ENCODE data around the gene FLNB. TPM values are rescaled to one million over a fixed set of nuclear protein-coding genes. Genes with fewer than 3 reads are reported as not detected.
A peak's percentile ranks its signal among the peaks of the same experiment; 100 is the strongest.

The FLNB gene
- total RNA-seq, 1 donor from 2014 or later: 72.9 TPM

DNA sequence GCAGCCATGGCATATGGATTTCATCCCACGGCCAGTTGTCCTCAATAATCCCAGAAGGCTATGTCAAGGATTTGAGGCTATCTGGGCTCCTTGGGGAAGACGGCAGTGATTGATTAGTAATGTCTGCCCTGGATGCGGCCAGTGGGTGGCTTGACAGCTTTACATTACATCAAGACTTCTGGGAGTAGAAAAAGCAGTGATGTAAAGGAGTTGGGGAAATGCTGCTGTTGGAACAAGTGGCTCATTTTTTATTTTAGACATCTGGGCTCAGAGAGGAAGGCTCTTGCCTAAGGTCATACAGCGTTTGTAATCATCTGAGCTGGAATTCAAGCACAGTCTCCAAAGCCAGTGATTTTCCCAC, 94.1 kb downstream of the FLNB start:
- no peak overlapping the region for H3K4me3 Mint-ChIP-seq (ENCODE audit: unreplicated experiment)
- H3K27ac Mint-ChIP-seq (ENCODE audit: unreplicated experiment): peak overlapping the region; percentile 12
- TF ChIP-seq, protein P1, sequence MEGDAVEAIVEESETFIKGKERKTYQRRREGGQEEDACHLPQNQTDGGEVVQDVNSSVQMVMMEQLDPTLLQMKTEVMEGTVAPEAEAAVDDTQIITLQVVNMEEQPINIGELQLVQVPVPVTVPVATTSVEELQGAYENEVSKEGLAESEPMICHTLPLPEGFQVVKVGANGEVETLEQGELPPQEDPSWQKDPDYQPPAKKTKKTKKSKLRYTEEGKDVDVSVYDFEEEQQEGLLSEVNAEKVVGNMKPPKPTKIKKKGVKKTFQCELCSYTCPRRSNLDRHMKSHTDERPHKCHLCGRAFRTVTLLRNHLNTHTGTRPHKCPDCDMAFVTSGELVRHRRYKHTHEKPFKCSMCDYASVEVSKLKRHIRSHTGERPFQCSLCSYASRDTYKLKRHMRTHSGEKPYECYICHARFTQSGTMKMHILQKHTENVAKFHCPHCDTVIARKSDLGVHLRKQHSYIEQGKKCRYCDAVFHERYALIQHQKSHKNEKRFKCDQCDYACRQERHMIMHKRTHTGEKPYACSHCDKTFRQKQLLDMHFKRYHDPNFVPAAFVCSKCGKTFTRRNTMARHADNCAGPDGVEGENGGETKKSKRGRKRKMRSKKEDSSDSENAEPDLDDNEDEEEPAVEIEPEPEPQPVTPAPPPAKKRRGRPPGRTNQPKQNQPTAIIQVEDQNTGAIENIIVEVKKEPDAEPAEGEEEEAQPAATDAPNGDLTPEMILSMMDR (IDR thresholded peaks at IDR 0.05): no peak
- no peak for DNase-seq (ENCODE audit: extremely low spot score, unreplicated experiment)
- no peaks in the 10 kb centered on the region for H3K9me3 Mint-ChIP-seq (ENCODE audit: unreplicated experiment)
- H3K4me1 Mint-ChIP-seq (ENCODE audit: unreplicated experiment): no peaks in the 10 kb centered on the region
- no peaks in the 10 kb centered on the region for H3K27me3 Mint-ChIP-seq (ENCODE audit: unreplicated experiment)
- H3K36me3 Mint-ChIP-seq (ENCODE audit: unreplicated experiment): peaks cover 44% of the 10 kb centered on the region

DNA sequence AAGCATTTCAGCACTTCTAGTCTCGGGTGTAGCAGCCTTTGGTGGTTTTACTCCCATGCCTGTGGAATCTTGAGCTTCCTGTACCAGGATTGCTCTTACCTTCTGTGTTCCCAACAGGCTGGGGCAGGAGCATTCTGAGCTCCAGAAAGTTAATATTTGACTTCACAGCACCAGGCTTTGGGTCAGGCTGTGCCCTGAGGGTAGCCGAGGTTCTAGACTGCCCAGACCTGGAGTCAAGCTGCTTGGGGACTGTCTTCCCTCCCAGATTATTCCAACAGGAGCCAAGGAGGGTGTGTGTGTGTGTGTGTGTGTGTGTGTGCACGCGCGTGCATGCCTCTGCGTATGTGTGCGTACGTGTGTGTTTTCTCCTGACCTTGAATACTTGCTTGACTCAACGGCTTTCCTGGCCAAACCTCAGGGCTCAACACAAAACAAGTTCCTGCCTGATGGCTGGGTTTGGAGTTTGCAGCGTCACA, 94.8 kb downstream of the FLNB start:
- Mint-ChIP-seq H3K27ac (ENCODE audit: unreplicated experiment) (no peak overlapping the region), H3K36me3 (ENCODE audit: unreplicated experiment) (peaks cover 42% of the 10 kb centered on the region), H3K9me3 (ENCODE audit: unreplicated experiment) (no peaks in the 10 kb centered on the region), H3K4me3 (ENCODE audit: unreplicated experiment) (no peak overlapping the region), H3K27me3 (ENCODE audit: unreplicated experiment) (no peaks in the 10 kb centered on the region), H3K4me1 (ENCODE audit: unreplicated experiment) (no peaks in the 10 kb centered on the region)
- TF ChIP-seq, protein P1 (IDR thresholded peaks at IDR 0.05): no peak
- DNase-seq (ENCODE audit: extremely low spot score, unreplicated experiment): no peak

DNA sequence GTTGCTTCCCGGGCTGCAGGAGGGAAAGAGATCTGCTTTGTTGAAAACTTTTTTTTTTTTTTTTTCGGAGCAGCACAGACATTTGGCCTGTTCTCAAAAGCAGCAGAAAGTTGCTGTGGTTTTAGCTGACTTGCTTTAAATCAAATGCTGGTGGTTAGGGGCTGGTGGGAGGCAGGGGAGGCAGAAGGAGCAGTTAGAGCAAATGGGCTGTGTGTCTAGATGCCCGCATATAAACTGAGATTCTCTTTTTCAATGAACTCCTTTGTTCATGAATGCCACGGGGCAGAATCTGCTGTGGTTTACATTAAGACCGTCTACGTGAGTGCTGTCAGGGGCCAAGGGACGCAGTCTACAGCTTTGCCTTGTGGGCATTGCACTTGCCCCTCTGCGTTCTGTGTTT, 95.9 kb downstream of the FLNB start:
- Mint-ChIP-seq H3K27ac (ENCODE audit: unreplicated experiment) (no peak overlapping the region), H3K4me1 (ENCODE audit: unreplicated experiment) (no peaks in the 10 kb centered on the region), H3K27me3 (ENCODE audit: unreplicated experiment) (no peaks in the 10 kb centered on the region), H3K4me3 (ENCODE audit: unreplicated experiment) (no peak overlapping the region), H3K9me3 (ENCODE audit: unreplicated experiment) (no peaks in the 10 kb centered on the region), H3K36me3 (ENCODE audit: unreplicated experiment) (peaks cover 42% of the 10 kb centered on the region)
- DNase-seq (ENCODE audit: extremely low spot score, unreplicated experiment): no peak
- TF ChIP-seq, protein P1 (IDR thresholded peaks at IDR 0.05): no peak

DNA sequence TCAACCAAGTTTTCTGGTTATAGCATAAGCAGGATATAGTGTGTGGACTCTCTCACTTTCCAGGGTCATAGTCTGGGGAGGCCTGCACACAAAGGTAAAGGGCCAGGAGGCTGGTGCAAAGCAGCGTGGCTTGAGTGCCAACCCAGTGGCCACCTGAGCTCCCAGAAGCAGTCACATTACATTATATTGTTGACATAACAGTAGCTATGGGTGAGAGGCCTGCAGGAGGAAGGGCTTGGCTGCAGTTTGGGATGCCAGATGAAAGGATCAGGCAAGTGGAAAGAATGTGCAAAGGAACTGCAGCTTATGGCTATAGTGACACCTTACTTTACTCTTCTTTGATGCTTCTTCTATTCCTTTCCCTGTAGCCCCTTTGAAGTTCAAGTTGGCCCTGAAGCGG, 96.5 kb downstream of the FLNB start:
- TF ChIP-seq, protein P1 (IDR thresholded peaks at IDR 0.05): no peak
- Mint-ChIP-seq H3K4me1 (ENCODE audit: unreplicated experiment) (no peaks in the 10 kb centered on the region), H3K27ac (ENCODE audit: unreplicated experiment) (no peak overlapping the region)

DNA sequence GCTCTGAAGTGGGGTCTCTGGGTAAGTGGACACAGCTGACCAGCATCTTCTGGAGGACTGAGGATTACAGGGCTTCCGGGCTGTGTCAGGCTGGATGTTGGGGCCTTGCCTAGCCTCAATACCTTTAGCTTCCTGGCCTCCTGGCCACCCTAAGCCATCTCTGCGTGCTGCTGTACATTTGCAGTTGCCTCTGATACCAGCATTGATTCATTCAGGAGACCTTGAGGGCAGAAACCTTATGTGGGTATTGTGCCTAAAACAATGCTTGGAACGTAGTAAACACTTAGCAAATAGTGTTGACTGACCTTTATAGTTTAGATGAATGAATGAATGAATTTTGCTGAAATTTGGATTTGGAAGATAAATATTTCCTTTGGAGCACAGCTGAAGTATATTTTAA, 97.0 kb downstream of the FLNB start:
- TF ChIP-seq, protein P1 (IDR thresholded peaks at IDR 0.05): no peak
- Mint-ChIP-seq H3K4me3 (ENCODE audit: unreplicated experiment) (no peak overlapping the region), H3K27ac (ENCODE audit: unreplicated experiment) (no peak overlapping the region), H3K27me3 (ENCODE audit: unreplicated experiment) (no peaks in the 10 kb centered on the region), H3K4me1 (ENCODE audit: unreplicated experiment) (no peaks in the 10 kb centered on the region), H3K9me3 (ENCODE audit: unreplicated experiment) (no peaks in the 10 kb centered on the region), H3K36me3 (ENCODE audit: unreplicated experiment) (peaks cover 41% of the 10 kb centered on the region)
- DNase-seq (ENCODE audit: extremely low spot score, unreplicated experiment): no peak

More for the DNA sequence above, 96.5 kb downstream of the FLNB start:
- DNase-seq (ENCODE audit: extremely low spot score, unreplicated experiment): no peak
- Mint-ChIP-seq H3K4me3 (ENCODE audit: unreplicated experiment) (no peak overlapping the region), H3K9me3 (ENCODE audit: unreplicated experiment) (no peaks in the 10 kb centered on the region), H3K27me3 (ENCODE audit: unreplicated experiment) (no peaks in the 10 kb centered on the region), H3K36me3 (ENCODE audit: unreplicated experiment) (peaks cover 44% of the 10 kb centered on the region)
